HepG2 (cell line): ENCODE results near the gene TTC6. TPM values are rescaled to one million over a fixed set of nuclear protein-coding genes. Genes with fewer than 3 reads are reported as not detected.

Source experiments
- CBX2 ChIP-seq, 2 experiments: fragments of 200-600 bp in 1 of 2; sonication (generic); formaldehyde crosslinking in 1 of 2; IDR thresholded peaks; 2 replicates each; pipeline versions ENCODE4 v1.7.0 to v1.8.1; 2018 to 2022; ENCODE audit warnings: low read depth in 2 of 2, low read length in 1 of 2, mild to moderate bottlenecking in 1 of 2, missing genetic modification reagents in 1 of 2
- DNMT1 ChIP-seq: sonication (generic); formaldehyde crosslinking; IDR thresholded peaks from 2 replicates; pipeline ENCODE4 v1.5.1; 2020; ENCODE audit warnings: mild to moderate bottlenecking, missing genetic modification reagents
- ZKSCAN1 ChIP-seq: fragments of 150-350 bp; IDR thresholded peaks from 2 replicates; pipeline ENCODE4 v1.6.1; 2014; ENCODE audit warnings: low read length
- ZMYM4 ChIP-seq: sonication (generic); formaldehyde crosslinking; IDR thresholded peaks from 2 replicates; pipeline ENCODE4 v1.8.1; 2023; ENCODE audit warnings: mild to moderate bottlenecking, missing genetic modification reagents
- ZNF768 ChIP-seq: sonication (generic); formaldehyde crosslinking; IDR thresholded peaks from 2 replicates; pipeline ENCODE4 v1.4.0; 2020; ENCODE audit warnings: missing genetic modification reagents
- polyA plus RNA-seq, 8 experiments: library from polyadenylated mRNA; depleted of rRNA in 3 of 8; stranded (reverse) in 7 of 8; unstranded in 1 of 8; fragments of >200 nt; fragmentation: Illumina TruSeq in 4 of 8; extraction: Trizol in 4 of 8; gene quantifications; 2 replicates each; pipeline versions ENCODE4 v1.2.1 to v1.2.3, GENCODE V29; 2011 to 2016; ENCODE audit warnings: low read depth in 4 of 8, missing spikeins in 1 of 8, mixed read lengths in 1 of 8; ENCODE audit not compliant: insufficient read depth in 1 of 8
- total RNA-seq, 5 experiments: library from RNA; depleted of rRNA; stranded (reverse); fragments of >200 nt; fragmentation: Illumina TruSeq; extraction: Trizol; gene quantifications; 2 replicates each; pipeline ENCODE4 v1.2.3, GENCODE V29; 2016; ENCODE audit warnings: low read depth in 1 of 5
- TF ChIP-seq, protein P1 (sequence below), 2 experiments: sonication (generic) in 1 of 2; formaldehyde crosslinking in 1 of 2; IDR thresholded peaks; 2 replicates each; pipeline versions ENCODE4 v1.4.0 to v1.6.1; 2016 to 2020; ENCODE audit warnings: borderline replicate concordance in 1 of 2, low read depth in 1 of 2, mild to moderate bottlenecking in 1 of 2, missing genetic modification reagents in 1 of 2

Gene TTC6
- total and polyA plus RNA-seq, 2 of the 13 experiments (the other 11 are each of a cell fraction or from before 2014, with no cell fraction given): 9.3 to 27.4 TPM

DNA sequence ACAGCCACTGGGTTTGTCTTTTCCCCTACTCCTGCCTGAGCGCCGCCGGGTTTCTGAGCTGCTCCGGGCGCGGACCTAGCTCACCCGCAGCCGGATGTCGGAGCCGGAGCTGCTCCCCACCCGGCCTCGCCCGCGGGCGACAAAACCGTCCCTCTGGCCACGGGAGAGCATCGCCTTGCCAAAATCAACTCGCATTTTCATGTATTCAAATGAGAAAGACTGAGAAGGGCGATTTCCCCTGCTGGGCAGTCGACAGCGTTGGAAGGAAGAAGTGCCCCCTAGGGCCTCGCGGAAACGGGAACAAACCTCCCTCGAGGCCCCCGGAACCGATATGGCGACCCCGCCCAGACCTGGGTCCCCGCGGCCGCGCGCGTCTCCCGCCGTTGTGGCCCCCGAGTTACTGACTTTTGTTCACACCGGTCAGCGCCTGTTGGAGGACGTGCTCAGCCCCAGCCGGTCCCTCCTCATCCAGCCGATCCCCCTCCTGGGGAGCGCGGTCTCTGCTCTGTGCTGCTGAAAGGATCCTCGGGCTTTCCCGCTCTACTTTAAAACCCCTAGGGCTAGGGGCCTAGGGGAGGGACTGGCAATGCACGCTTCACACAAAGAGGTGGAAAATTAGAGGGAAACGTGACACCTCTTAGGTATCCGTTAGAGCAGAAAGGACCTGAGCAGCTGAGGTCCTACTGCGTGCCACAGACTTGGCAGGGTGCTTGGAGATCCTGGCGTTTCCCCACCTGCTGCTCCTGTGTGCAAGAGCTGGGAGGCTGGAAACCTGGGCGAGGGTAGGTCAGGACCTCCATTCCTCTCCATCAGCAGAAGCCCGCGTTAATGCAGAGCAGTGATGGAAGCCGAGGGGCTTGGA lies 4.3 kb downstream of the TTC6 start (continued):
- TF ChIP-seq, protein P1, sequence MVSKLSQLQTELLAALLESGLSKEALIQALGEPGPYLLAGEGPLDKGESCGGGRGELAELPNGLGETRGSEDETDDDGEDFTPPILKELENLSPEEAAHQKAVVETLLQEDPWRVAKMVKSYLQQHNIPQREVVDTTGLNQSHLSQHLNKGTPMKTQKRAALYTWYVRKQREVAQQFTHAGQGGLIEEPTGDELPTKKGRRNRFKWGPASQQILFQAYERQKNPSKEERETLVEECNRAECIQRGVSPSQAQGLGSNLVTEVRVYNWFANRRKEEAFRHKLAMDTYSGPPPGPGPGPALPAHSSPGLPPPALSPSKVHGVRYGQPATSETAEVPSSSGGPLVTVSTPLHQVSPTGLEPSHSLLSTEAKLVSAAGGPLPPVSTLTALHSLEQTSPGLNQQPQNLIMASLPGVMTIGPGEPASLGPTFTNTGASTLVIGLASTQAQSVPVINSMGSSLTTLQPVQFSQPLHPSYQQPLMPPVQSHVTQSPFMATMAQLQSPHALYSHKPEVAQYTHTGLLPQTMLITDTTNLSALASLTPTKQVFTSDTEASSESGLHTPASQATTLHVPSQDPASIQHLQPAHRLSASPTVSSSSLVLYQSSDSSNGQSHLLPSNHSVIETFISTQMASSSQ (IDR thresholded peaks at IDR 0.05; ENCODE audit: low read depth): no peak
- TF ChIP-seq, protein P1 (CRISPR knock-in tag; IDR thresholded peaks at IDR 0.05; ENCODE audit: borderline replicate concordance): 0 out of 2 replicates have a peak, but pooled peaks have one; percentile 29
- TF ChIP-seq ZMYM4 (CRISPR knock-in tag) (peak; percentile 21; the same call in 1 of the 2 replicates), CBX2 (IDR thresholded peaks at IDR 0.05; ENCODE audit: low read depth, low read length) (no peak), CBX2 (CRISPR knock-in tag; IDR thresholded peaks at IDR 0.05; ENCODE audit: low read depth) (no peak), ZNF768 (CRISPR knock-in tag) (peak; percentile 36; the same call in 1 of the 2 replicates), ZKSCAN1 (peak; percentile 91), DNMT1 (CRISPR knock-in tag) (0 out of 2 replicates have a peak, but pooled peaks have one; percentile 24)
